ENCODE data around the gene NUTF2. TPM values are rescaled to one million over a fixed set of nuclear protein-coding genes. Genes with fewer than 3 reads are reported as not detected.
"Not testable (repeated sequence)": the region's sequence is repeated elsewhere in the genome, so short reads cannot be mapped to it uniquely, and the experiment has no call there.

Gene NUTF2
- total RNA-seq, 1 experiment from 2014 or later, result 217 TPM

GRCh38 chr16:67834242-67834614, 12.5 kb upstream of the NUTF2 start:
- Histone ChIP-seq H3K27me3 (replicated peaks; ENCODE audit: insufficient read depth, low read depth, low read length, poor library complexity) (no peaks in the 10 kb centered on the region), H3K4me3 (ENCODE audit: low read depth, low read length, poor library complexity, severe bottlenecking) (peak overlapping the region; percentile 79), H3K27ac (ENCODE audit: low read depth, low read length, poor library complexity, severe bottlenecking) (no peak overlapping the region), H3K9me3 (ENCODE audit: low read depth, low read length, poor library complexity, severe bottlenecking) (no peaks in the 10 kb centered on the region), H3K4me1 (ENCODE audit: insufficient read depth, low read length, poor library complexity, severe bottlenecking) (no peaks in the 10 kb centered on the region), H3K36me3 (ENCODE audit: insufficient read depth, low read length, poor library complexity, severe bottlenecking) (peaks cover 23% of the 10 kb centered on the region)
- intact Hi-C loops (cut with micrococcal nuclease; ENCODE audit: unreplicated experiment), result no loop called here
- ChIA-PET POLR2A (ENCODE audit: low non-redundant PET) (interaction anchor here (0.6 kb wide), 1 partner anchor 39 kb away, joined by 5 read pairs; no protein-coding TSS in a partner anchor), CTCF (interaction anchor here (0.6 to 2.3 kb wide), 2 partner anchors 18 to 104 kb away, joined by 3 to 10 read pairs; no protein-coding TSS in a partner anchor)
- DNase-seq (ENCODE audit: low spot score), result no peak
- BruUV-seq (replicated peaks), result no TSS peak
- TF ChIP-seq CTCF (conservative IDR thresholded peaks at IDR 0.05; ENCODE audit: low read depth, low read length) (no peak), EZH2 (IDR thresholded peaks at IDR 0.05; ENCODE audit: borderline replicate concordance, low read depth, low read length, poor library complexity, severe bottlenecking) (no peak)

- H3K27ac ChIP-seq (ENCODE audit: low read depth, low read length, poor library complexity, severe bottlenecking); H3K4me3 ChIP-seq (ENCODE audit: low read depth, low read length, poor library complexity, severe bottlenecking); POLR2A ChIA-PET (ENCODE audit: low non-redundant PET); intact Hi-C loops (cut with micrococcal nuclease; ENCODE audit: unreplicated experiment); DNase-seq (ENCODE audit: low spot score); BruUV-seq (replicated peaks); H3K27me3 ChIP-seq (replicated peaks; ENCODE audit: insufficient read depth, low read depth, low read length, poor library complexity); H3K36me3 ChIP-seq (ENCODE audit: insufficient read depth, low read length, poor library complexity, severe bottlenecking); H3K4me1 ChIP-seq (ENCODE audit: insufficient read depth, low read length, poor library complexity, severe bottlenecking); H3K9me3 ChIP-seq (ENCODE audit: low read depth, low read length, poor library complexity, severe bottlenecking): not testable (repeated sequence)
- CTCF ChIA-PET, result interaction anchor here (0.7 kb wide), 1 partner anchor 21 kb away, joined by 4 read pairs; no protein-coding TSS in a partner anchor
Measured at GRCh38 chr16:67837190-67837589, 9.5 kb upstream of the NUTF2 start.

GRCh38 chr16:67837811-67838210, 8.9 kb upstream of the NUTF2 start:
- no peaks in the 10 kb centered on the region for H3K9me3 ChIP-seq (ENCODE audit: low read depth, low read length, poor library complexity, severe bottlenecking)
- TF ChIP-seq CTCF (conservative IDR thresholded peaks at IDR 0.05; ENCODE audit: low read depth, low read length) (no peak), EZH2 (IDR thresholded peaks at IDR 0.05; ENCODE audit: borderline replicate concordance, low read depth, low read length, poor library complexity, severe bottlenecking) (no peak)
- intact Hi-C loops (cut with micrococcal nuclease; ENCODE audit: unreplicated experiment), result no loop called here
- H3K4me1 ChIP-seq (ENCODE audit: insufficient read depth, low read length, poor library complexity, severe bottlenecking), result peaks cover 6% of the 10 kb centered on the region
- H3K27me3 ChIP-seq (replicated peaks; ENCODE audit: insufficient read depth, low read depth, low read length, poor library complexity), result no peaks in the 10 kb centered on the region
- H3K4me3 ChIP-seq (ENCODE audit: low read depth, low read length, poor library complexity, severe bottlenecking), result no peak overlapping the region
- POLR2A ChIA-PET (ENCODE audit: low non-redundant PET), result no interaction called here
- H3K27ac ChIP-seq (ENCODE audit: low read depth, low read length, poor library complexity, severe bottlenecking), result no peak overlapping the region
- no peak for DNase-seq (ENCODE audit: low spot score)
- BruUV-seq (replicated peaks), result no TSS peak
- no peaks in the 10 kb centered on the region for H3K36me3 ChIP-seq (ENCODE audit: insufficient read depth, low read length, poor library complexity, severe bottlenecking)
- CTCF ChIA-PET, result interaction anchor here (0.7 kb wide), 1 partner anchor 129 kb away, joined by 3 read pairs; no protein-coding TSS in a partner anchor

GRCh38 chr16:67841198-67841815, 5.4 kb upstream of the NUTF2 start:
- peaks cover 29% of the 10 kb centered on the region for H3K4me1 ChIP-seq (ENCODE audit: insufficient read depth, low read length, poor library complexity, severe bottlenecking)
- ChIA-PET POLR2A (ENCODE audit: low non-redundant PET) (no interaction called here), CTCF (no interaction called here)
- H3K27ac ChIP-seq (ENCODE audit: low read depth, low read length, poor library complexity, severe bottlenecking), result peak overlapping the region; percentile 99
- no peaks in the 10 kb centered on the region for H3K27me3 ChIP-seq (replicated peaks; ENCODE audit: insufficient read depth, low read depth, low read length, poor library complexity)
- no TSS peak for BruUV-seq (replicated peaks)
- no peaks in the 10 kb centered on the region for H3K36me3 ChIP-seq (ENCODE audit: insufficient read depth, low read length, poor library complexity, severe bottlenecking)
- no peaks in the 10 kb centered on the region for H3K9me3 ChIP-seq (ENCODE audit: low read depth, low read length, poor library complexity, severe bottlenecking)
- TF ChIP-seq CTCF (conservative IDR thresholded peaks at IDR 0.05; ENCODE audit: low read depth, low read length) (no peak), EZH2 (IDR thresholded peaks at IDR 0.05; ENCODE audit: borderline replicate concordance, low read depth, low read length, poor library complexity, severe bottlenecking) (no peak)
- H3K4me3 ChIP-seq (ENCODE audit: low read depth, low read length, poor library complexity, severe bottlenecking), result peak overlapping the region; percentile 89
- intact Hi-C loops (cut with micrococcal nuclease; ENCODE audit: unreplicated experiment), result no loop called here
- peak; percentile 33 for DNase-seq (ENCODE audit: low spot score)
